BJ (cell line): ENCODE results near the gene MINAR1. TPM values are rescaled to one million over a fixed set of nuclear protein-coding genes. Genes with fewer than 3 reads are reported as not detected.

Experiments
- CTCF ChIA-PET: fragments of 350-600 bp; formaldehyde crosslinking; extraction: SDS; loops from one replicate; lab custom pipeline; 2021; ENCODE audit warnings: antibody characterized with exemption, inconsistent platforms; lab: Yijun Ruan, JAX
- POLR2A ChIA-PET: fragments of 300-600 bp; sonication (Branson Sonifier 250); formaldehyde crosslinking; extraction: SDS; loops from one replicate; lab custom pipeline; 2021; ENCODE audit warnings: antibody characterized with exemption; lab: Charles Lee
- DNase-seq: peaks from one replicate; pipeline ENCODE4 v3.0.0-alpha.2; 2011; ENCODE audit warnings: low read depth
- H3K27me3 ChIP-seq: 2 replicates; pipeline ENCODE4 v1.6.0; 2011; ENCODE audit warnings: low read length; ENCODE audit not compliant: control insufficient read depth, insufficient read depth
- H3K36me3 ChIP-seq: 2 replicates; pipeline ENCODE4 v1.5.1; 2011; ENCODE audit warnings: low read length; ENCODE audit not compliant: control insufficient read depth, insufficient read depth
- H3K4me3 ChIP-seq: 2 replicates; pipeline ENCODE4 v1.5.1; 2011; ENCODE audit warnings: low read depth, mild to moderate bottlenecking, control low read depth, low read length
- CTCF ChIP-seq: IDR thresholded peaks from 2 replicates; pipeline ENCODE4 v1.5.1; 2011; ENCODE audit warnings: low read depth, mild to moderate bottlenecking, control low read depth, inconsistent platforms, low read length, moderate library complexity; ENCODE audit not compliant: insufficient read depth
- polyA plus RNA-seq: library from polyadenylated mRNA; depleted of rRNA; stranded (reverse); fragments of >200 nt; gene quantifications from 2 replicates; pipeline ENCODE4 v1.2.3, GENCODE V29; 2011

The MINAR1 gene
- polyA plus RNA-seq, 1 experiment: 0.37 TPM

DNA sequence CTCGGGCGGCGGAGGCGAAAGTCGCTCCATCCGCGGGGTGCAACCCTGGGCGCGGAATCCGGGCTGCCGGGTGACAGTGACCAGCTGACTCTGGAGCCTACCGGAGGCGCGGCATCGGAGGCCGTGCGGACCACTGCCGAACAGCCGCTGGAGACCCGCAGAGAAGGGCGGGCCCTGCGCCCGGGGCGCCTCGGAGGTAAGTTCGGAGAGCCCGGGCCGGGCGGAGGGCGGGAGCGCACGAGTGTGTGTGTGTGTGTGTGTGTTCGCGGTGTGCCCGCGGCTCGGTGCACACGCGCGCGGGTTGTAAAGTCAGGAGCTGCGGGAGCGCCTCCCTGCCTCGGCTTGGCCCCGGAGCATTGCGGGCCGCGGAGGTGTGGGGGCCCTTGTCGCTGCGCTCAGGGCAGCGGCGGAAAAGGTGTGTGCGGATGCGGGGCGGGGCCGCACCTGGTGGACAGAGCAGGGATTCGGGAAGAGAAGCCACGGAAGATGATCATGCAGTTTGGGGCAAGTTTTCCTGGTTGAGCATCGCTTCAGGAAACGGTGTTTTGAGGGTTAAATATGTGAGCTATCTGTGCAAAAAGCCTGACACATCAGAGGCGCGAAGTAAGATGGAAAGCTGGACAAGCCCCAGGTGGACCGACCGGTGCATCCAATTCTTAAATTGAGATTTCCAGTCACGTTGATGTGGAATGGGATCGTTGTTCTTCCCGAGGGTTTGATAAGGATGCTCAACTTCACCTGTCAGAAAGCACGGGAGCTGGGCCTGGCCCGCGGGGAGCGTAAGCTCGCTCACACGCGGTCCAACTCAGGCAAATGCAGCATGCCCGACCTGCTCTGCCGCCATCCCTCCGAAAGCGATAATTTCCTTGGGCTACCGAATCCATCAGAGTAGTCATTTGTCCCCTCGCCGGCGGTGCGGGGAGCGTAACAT is 474 bp downstream of the MINAR1 start:
- Histone ChIP-seq H3K36me3 (no peaks in the 10 kb centered on the region), H3K27me3 (peaks cover 11% of the 10 kb centered on the region), H3K4me3 (peak overlapping the region; percentile 49)
- no peak for TF ChIP-seq CTCF
- no peak for DNase-seq
- ChIA-PET CTCF (interaction anchor here (0.6 to 3.6 kb wide), 8 partner anchors 9 to 443 kb away, joined by 3 to 28 read pairs (median 4); no protein-coding TSS in a partner anchor), POLR2A (interaction anchor here (0.5 kb wide), 1 partner anchor 35 kb away, joined by 4 read pairs; no protein-coding TSS in a partner anchor)

GRCh38 chr15:79433276-79433990 is 1.3 kb downstream of the MINAR1 start:
- Histone ChIP-seq H3K4me3 (no peak overlapping the region), H3K36me3 (no peaks in the 10 kb centered on the region), H3K27me3 (peaks cover 11% of the 10 kb centered on the region)
- CTCF ChIA-PET: interaction anchor here (1.1 to 3.6 kb wide), 3 partner anchors 10 to 163 kb away, joined by 4 to 28 read pairs (median 4); no protein-coding TSS in a partner anchor
- DNase-seq: no peak
- TF ChIP-seq CTCF: no peak
- POLR2A ChIA-PET: no interaction called here

DNA sequence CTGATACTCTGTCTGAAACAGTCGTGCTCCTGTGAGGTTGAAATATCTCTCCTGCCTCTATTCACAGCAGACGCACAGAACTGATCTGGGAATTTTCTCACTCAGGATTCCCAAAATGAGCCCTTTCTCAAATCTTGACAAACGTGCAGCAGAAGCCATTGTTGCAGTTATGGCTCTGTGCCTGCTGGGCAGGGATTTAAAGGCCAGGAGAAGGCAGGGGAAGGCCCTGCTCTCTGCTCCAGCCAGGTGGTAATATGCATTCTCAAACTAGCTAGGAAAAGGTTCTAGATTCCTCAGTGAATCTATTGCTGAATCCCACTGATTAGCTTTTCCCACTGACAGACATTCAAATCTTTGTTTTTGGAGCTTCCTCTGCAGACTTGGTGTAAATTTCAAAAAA is 2.2 kb downstream of the MINAR1 start:
- TF ChIP-seq CTCF: no peak
- no peak for DNase-seq
- ChIA-PET POLR2A (no interaction called here), CTCF (interaction anchor here (1.2 kb wide), 1 partner anchor 14 kb away, joined by 3 read pairs; no protein-coding TSS in a partner anchor)
- Histone ChIP-seq H3K36me3 (no peaks in the 10 kb centered on the region), H3K27me3 (peaks cover 11% of the 10 kb centered on the region), H3K4me3 (no peak overlapping the region)

- ChIA-PET CTCF (no interaction called here), POLR2A (no interaction called here)
- H3K36me3 ChIP-seq: no peaks in the 10 kb centered on the region
- no peak for DNase-seq
- no peak overlapping the region for H3K4me3 ChIP-seq
- no peak for TF ChIP-seq CTCF
- H3K27me3 ChIP-seq: peaks cover 9% of the 10 kb centered on the region
Measured at GRCh38 chr15:79436037-79436780, 4.1 kb downstream of the MINAR1 start.
